ENCODE measurements around the gene SELPLG.
"Not testable (repeated sequence)": the region's sequence is repeated elsewhere in the genome, so short reads cannot be mapped to it uniquely, and the experiment has no call there.

Gene SELPLG

DNA sequence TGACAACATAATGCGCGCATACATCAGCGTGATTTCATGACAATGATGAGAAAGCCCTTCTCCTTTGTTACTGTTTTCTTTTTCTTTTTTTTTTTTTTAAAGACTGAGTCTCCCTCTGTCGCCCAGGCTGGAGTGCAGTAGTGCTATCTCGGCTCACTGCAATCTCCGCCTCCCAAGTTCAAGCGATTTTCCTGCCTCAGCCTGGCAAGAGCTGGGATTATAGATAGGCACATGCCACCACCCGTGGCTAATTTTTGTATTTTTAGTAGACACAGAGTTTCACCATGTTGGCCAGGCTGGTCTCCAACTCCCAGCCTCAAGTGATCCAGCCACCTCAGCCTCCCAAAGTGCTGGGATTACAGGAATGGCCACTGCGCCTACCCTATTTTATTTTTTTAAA lies 20.9 kb upstream of the SELPLG start:
- DNase-seq = not testable (repeated sequence)

DNA sequence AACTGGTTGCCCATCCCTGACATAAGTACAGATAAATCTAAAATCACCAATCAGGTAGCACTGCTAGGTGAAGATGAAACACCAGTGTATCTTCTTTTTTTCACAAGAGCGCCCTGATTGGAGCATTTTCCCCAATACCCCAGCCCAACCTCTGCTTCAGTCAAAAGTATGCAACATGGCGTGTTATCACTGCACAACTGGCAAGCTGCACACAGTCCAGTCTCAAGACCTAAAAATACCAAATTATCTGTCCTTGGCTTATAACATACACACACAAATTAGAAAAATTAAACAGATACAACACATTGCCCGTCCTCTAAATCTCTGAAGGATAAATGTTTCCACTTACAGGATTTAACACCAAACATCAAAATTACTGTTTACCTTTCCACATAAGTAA lies 20.2 kb upstream of the SELPLG start:
- DNase-seq = no peak

- peak; percentile 76 for DNase-seq
Observed at GRCh38 chr12:108653082-108653516, 19.4 kb upstream of the SELPLG start.

DNA sequence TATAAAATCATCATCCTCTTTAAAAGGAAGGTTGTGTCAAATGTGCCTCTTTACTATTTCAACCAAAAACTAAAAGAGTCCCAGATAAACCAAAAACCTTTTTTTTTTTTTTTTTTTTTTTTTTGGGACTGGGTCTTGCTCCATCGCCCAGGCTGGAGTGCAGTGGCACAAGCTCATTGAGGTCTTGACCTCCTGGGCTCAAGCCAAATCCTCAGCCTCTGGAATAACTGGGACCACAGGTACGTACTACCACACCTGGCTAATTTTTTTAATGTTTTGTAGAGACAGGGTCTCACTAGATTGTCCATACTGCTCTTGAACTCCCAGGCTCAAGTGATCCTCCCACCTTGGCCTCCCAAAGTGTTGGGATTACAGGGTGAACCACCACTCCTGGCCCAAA lies 16.4 kb upstream of the SELPLG start:
- no peak for DNase-seq

DNA sequence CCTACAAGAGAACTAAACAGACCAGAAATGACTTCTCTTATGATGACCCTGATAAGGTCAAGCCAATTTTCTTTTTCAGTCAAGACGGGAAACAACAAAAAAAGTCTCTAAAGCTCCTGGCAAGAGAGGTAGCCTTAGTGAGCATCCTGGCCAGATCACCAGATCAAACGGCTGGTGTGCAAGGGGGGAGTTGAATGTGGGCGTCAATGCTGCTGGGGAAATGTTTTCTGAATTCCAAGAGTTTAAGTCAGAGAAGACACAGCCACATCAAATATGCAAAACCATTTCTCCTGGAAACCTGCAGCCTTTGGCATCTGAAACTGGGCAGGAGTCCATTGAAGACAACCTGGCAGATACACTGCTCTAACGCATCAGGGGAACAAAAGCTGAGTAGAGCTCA lies 16.0 kb upstream of the SELPLG start:
- DNase-seq = no peak

DNA sequence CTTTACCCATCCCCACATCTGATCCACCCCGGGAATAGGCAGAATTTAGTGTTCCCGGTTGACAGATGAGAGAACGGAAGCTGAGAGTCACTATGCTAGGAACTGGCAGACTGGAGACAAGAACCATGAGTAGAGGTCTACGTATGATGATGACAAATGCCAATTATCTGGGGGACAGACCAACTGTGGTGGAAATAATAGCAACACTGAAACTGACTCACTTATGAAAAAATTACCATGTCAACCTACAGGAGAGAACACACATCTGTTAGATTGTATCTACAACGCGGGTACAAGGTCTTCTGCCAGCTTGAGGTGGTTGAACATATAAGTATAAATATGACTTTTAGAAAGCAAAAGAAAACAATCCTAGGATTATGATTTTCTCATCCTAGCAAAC lies 15.4 kb upstream of the SELPLG start:
- no peak for DNase-seq

DNA sequence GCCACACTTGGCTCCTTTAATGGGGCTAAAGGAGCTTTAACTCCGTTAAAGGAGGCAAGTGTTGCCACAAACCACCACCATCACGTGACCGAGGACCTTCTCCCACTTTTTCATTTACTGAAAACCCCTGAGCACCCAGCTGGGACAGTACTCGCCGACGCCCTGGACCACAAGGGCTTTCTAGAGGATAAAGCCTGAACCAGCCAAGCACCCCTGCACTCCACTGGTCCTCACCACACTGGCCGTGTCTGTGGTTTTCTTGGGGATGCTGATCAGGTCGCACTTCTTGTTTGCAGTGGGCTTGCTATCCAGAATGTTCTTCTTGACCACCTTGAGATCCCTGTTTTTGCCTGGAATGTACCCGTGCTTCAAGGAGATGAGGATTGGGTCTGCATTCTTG lies 14.7 kb upstream of the SELPLG start:
- no peak for DNase-seq

GRCh38 chr12:108647585-108648287 lies 14.0 kb upstream of the SELPLG start:
- no peak for DNase-seq

DNA sequence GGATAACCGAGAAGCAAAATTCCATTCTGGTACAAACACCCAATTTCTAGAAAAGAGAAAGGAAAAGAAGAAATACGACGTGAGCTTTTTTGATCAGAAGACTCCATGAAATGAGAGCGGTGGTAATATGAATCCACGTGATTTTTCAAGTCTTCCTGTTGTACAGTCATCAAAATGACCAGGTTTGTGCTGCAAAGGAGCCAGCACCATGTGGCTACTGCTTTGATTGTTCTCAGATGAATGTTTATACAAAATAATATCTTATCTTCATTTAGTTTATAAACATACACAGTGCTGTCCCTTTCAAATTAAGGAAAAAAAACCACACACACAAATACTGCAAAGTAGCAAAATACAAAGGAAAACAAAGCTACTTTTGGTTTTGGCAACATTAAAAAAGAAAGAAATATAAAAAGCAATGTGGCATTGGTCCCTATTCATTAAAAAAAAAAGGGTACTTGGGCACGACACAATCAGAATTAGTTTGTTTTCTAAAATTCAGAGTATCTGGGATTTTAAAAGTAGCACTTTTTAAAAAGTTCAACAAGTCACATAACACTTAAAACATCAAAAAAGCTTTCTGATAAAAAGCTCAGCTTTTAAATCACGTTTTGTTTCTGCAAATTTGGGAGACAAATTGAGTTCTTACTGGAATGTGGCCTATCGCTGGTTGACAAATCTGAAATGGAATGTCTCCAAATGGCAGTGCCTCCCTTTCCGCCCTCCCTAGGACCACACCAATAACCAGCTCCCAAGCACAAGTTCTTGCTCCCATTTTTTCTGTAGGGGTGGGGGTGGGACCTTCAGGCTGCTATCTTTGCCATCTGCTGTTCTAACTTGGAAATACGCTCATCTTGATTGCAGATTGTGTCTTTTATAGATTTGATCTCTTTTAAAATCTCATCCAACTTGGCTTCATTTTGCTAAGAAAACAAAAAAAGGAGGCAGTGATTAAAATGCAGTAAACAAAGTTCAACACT lies 13.2 kb upstream of the SELPLG start:
- no peak for DNase-seq

GRCh38 chr12:108645686-108646599 lies 12.2 kb upstream of the SELPLG start:
- DNase-seq = no peak

- no peak for DNase-seq
Observed at GRCh38 chr12:108644811-108645120, 11.1 kb upstream of the SELPLG start.

GRCh38 chr12:108643941-108644810 lies 10.5 kb upstream of the SELPLG start:
- no peak for DNase-seq

GRCh38 chr12:108642899-108643654 lies 9.4 kb upstream of the SELPLG start:
- DNase-seq = no peak

DNA sequence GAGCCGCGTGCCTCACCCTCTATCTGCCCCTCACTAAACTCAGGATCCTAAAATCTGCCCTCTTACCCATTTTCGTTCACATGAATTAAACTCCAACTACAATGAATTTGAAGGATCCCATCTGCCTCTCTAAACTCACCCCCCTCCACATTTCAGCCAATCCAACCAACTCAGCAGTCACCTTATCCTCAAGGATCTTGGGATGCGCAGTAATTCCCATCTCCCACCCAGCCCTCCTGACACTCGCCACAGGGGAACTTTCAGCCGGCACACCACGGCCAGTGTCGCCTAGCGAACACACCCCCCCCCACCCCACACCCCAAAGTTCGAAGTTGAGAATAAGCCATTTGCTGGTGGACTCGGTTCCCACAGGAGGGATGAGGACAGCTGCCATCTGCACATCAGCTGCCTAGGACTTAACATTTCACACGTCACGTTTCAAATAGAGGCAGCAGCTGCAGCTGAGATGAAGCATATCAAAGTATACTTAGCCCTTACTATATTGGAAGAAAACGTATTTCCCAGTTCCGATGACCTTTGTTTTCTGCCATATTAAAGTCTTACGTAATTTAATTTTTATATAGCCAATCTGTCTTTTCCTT lies 8.7 kb upstream of the SELPLG start:
- peak; percentile 86 for DNase-seq

DNA sequence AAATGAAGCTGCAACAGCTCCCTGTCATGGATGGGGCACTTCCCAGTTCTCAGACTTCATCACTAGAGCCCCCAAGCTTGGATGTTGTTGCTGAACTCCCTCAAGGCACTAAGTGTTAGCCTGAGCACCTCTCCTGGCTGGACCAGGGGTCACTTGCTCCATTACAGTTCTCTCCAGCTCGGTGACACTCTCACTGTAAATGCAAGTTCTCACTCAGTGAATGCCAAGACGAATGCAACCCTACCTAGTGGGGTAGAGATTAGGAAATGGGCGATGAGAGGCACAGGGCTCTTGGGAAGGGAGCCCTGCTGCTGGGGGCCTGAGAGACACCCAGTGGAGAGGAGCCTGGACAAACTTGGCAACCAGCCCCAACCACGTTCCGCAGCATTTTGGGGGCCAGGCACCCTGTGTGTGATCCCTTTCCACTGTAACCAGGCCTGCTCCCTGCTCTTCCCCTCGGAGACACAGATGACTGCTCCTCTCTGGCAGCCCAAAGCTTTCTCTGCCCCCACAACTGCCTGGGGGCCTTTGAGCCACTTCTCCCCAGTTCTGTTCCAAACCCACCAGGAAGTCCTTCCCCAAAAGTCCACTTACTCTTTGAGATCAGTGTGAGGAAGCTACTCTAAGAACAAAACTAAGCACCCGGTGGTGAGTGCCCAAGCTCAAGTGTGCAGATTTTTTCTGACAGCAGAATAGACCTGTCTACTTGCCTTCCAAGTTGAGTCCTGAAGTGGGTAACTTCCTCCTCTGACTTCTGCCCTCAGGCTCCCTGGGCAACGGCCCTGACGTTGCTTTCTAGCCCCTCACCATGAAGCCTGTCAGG lies 8.0 kb upstream of the SELPLG start:
- no peak for DNase-seq

- DNase-seq = peak; percentile 58
Observed at GRCh38 chr12:108640802-108641445, 7.2 kb upstream of the SELPLG start.

- no peak for DNase-seq
Observed at GRCh38 chr12:108638997-108639822, 5.5 kb upstream of the SELPLG start.

GRCh38 chr12:108638141-108638827 lies 4.6 kb upstream of the SELPLG start:
- no peak for DNase-seq

All from NCI-H187 treated with DMSO at 0.1 percent for 48 hours (cell line).